HepG2 (cell line): Measurements from ENCODE around the gene KRTAP10-10.

Source experiments
- CTCF ChIP-seq: sonication (generic); formaldehyde crosslinking; IDR thresholded peaks from 2 replicates; pipeline ENCODE4 v1.5.0; 2020; ENCODE audit warnings: mild to moderate bottlenecking, missing genetic modification reagents, moderate library complexity
- SIN3A ChIP-seq: IDR thresholded peaks from 2 replicates; pipeline ENCODE4 v1.6.1; 2011; ENCODE audit warnings: low read depth, mild to moderate bottlenecking, control low read depth, low read length, borderline replicate concordance

GRCh38 chr21:44623575-44623974 is 13.6 kb upstream of the KRTAP10-10 start:
- TF ChIP-seq SIN3A, result no peak
- no peak for TF ChIP-seq CTCF (CRISPR knock-in tag)
